Measurements from ENCODE around the gene MAGEF1. TPM values are rescaled to one million over a fixed set of nuclear protein-coding genes. Genes with fewer than 3 reads are reported as not detected.

MAGEF1 gene
- total RNA-seq, 1 experiment from 2014 or later: 59.1 TPM

- no peak overlapping the region for H3K27ac Mint-ChIP-seq (ENCODE audit: unreplicated experiment)
- no peak overlapping the region for H3K4me3 ChIP-seq (ENCODE audit: low read depth, low read length)
- TF ChIP-seq CTCF (IDR thresholded peaks at IDR 0.05; ENCODE audit: insufficient read depth in 1 of 2, low read depth in 1 of 2, low read length in 1 of 2, severe bottlenecking in 1 of 2, unreplicated experiment in 1 of 2): no peak
- no peaks in the 10 kb centered on the region for H3K36me3 ChIP-seq (ENCODE audit: control insufficient read depth, insufficient read depth, low read length)
- no peaks in the 10 kb centered on the region for H3K36me3 Mint-ChIP-seq (ENCODE audit: insufficient read depth, unreplicated experiment)
- H3K4me1 Mint-ChIP-seq (ENCODE audit: low read depth, unreplicated experiment): peaks cover 4% of the 10 kb centered on the region
- POLR2A ChIA-PET: no interaction called here
- H3K27me3 Mint-ChIP-seq (ENCODE audit: insufficient read depth, unreplicated experiment): no peaks in the 10 kb centered on the region
- H3K27me3 ChIP-seq (replicated peaks; ENCODE audit: control insufficient read depth, insufficient read depth, low read length): no peaks in the 10 kb centered on the region
- H3K9me3 ChIP-seq: no peaks in the 10 kb centered on the region
- CTCF ChIA-PET: no interaction called here
- H3K4me3 Mint-ChIP-seq (ENCODE audit: unreplicated experiment): no peak overlapping the region
- no peak for DNase-seq
- H3K9me3 Mint-ChIP-seq (ENCODE audit: unreplicated experiment): no peaks in the 10 kb centered on the region
- BruUV-seq (replicated peaks): no TSS peak
- no peaks in the 10 kb centered on the region for H3K4me1 ChIP-seq
- intact Hi-C loops (cut with micrococcal nuclease; ENCODE audit: unreplicated experiment): no loop called here
Observed at GRCh38 chr3:184674626-184675025, 37.2 kb downstream of the MAGEF1 start.

DNA sequence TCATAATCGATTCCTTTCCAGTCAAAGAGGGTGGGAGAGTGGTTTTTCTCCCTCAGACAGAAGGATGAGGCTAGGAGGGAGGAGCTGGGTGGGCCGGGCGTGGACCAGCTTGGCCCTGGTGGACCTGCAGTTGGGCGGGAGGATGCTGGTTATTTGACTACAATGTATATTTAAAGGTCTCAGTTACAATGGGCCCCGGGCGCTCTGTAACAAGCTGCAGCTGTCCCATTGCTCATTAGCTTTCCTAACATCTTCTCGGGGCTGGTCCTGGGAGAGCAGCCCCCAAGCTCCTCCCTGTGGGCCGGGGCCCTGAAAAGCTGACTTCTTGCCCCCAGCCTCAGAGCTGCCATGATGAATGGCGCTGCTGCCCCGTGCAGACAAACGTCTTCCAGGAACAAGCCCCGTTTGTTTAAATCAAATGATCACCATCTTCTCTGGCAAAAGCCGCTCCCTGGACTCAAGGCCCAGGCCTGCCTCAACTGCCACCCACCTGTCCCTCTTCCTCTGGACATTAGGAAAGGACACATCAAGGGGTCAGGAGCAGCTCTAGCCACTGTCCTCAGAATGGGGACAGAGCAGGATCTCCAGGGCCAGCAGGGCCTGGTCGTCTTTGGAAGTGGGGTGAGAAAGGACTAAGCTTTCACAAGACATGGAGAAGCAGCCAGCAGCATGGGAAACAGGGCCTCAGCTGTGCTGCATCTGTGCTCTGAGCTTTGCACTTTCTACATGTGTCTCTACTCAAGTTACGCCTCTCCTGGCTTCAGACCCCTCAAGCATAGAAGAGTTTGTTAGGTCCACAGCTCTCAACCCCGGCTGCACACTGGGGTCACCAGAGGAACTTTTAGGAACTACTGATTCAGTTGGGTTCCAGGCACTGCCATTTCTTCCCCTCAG is 38.6 kb downstream of the MAGEF1 start:
- H3K9me3 Mint-ChIP-seq (ENCODE audit: unreplicated experiment): no peaks in the 10 kb centered on the region
- H3K4me1 Mint-ChIP-seq (ENCODE audit: low read depth, unreplicated experiment): peaks cover 4% of the 10 kb centered on the region
- intact Hi-C loops (cut with micrococcal nuclease; ENCODE audit: unreplicated experiment): no loop called here
- ChIA-PET CTCF (interaction anchor here (0.6 kb wide), 1 partner anchor 40 kb away, joined by 3 read pairs; no protein-coding TSS in a partner anchor), POLR2A (no interaction called here)
- H3K9me3 ChIP-seq: no peaks in the 10 kb centered on the region
- TF ChIP-seq CTCF (IDR thresholded peaks at IDR 0.05; ENCODE audit: insufficient read depth in 1 of 2, low read depth in 1 of 2, low read length in 1 of 2, severe bottlenecking in 1 of 2, unreplicated experiment in 1 of 2): no peak
- H3K27ac Mint-ChIP-seq (ENCODE audit: unreplicated experiment): no peak overlapping the region
- DNase-seq: no peak
- H3K4me3 Mint-ChIP-seq (ENCODE audit: unreplicated experiment): no peak overlapping the region
- H3K27me3 ChIP-seq (replicated peaks; ENCODE audit: control insufficient read depth, insufficient read depth, low read length): no peaks in the 10 kb centered on the region
- H3K4me1 ChIP-seq: no peaks in the 10 kb centered on the region
- no peaks in the 10 kb centered on the region for H3K36me3 ChIP-seq (ENCODE audit: control insufficient read depth, insufficient read depth, low read length)
- H3K27me3 Mint-ChIP-seq (ENCODE audit: insufficient read depth, unreplicated experiment): no peaks in the 10 kb centered on the region
- no TSS peak for BruUV-seq (replicated peaks)
- H3K4me3 ChIP-seq (ENCODE audit: low read depth, low read length): no peak overlapping the region
- no peaks in the 10 kb centered on the region for H3K36me3 Mint-ChIP-seq (ENCODE audit: insufficient read depth, unreplicated experiment)

- Mint-ChIP-seq H3K36me3 (ENCODE audit: insufficient read depth, unreplicated experiment) (no peaks in the 10 kb centered on the region), H3K4me3 (ENCODE audit: unreplicated experiment) (no peak overlapping the region), H3K27ac (ENCODE audit: unreplicated experiment) (no peak overlapping the region), H3K4me1 (ENCODE audit: low read depth, unreplicated experiment) (no peaks in the 10 kb centered on the region), H3K9me3 (ENCODE audit: unreplicated experiment) (no peaks in the 10 kb centered on the region), H3K27me3 (ENCODE audit: insufficient read depth, unreplicated experiment) (no peaks in the 10 kb centered on the region)
- Histone ChIP-seq H3K4me1 (no peaks in the 10 kb centered on the region), H3K36me3 (ENCODE audit: control insufficient read depth, insufficient read depth, low read length) (no peaks in the 10 kb centered on the region), H3K9me3 (no peaks in the 10 kb centered on the region), H3K27me3 (replicated peaks; ENCODE audit: control insufficient read depth, insufficient read depth, low read length) (no peaks in the 10 kb centered on the region), H3K4me3 (ENCODE audit: low read depth, low read length) (no peak overlapping the region)
- no peak for TF ChIP-seq CTCF (IDR thresholded peaks at IDR 0.05; ENCODE audit: insufficient read depth in 1 of 2, low read depth in 1 of 2, low read length in 1 of 2, severe bottlenecking in 1 of 2, unreplicated experiment in 1 of 2)
- ChIA-PET CTCF (no interaction called here), POLR2A (no interaction called here)
- no TSS peak for BruUV-seq (replicated peaks)
- intact Hi-C loops (cut with micrococcal nuclease; ENCODE audit: unreplicated experiment): no loop called here
- no peak for DNase-seq
Observed at GRCh38 chr3:184672335-184672734, 39.5 kb downstream of the MAGEF1 start.
